HepG2 (cell line): ENCODE results near the gene GRIP2. TPM values are rescaled to one million over a fixed set of nuclear protein-coding genes. Genes with fewer than 3 reads are reported as not detected.

ENCODE experiments used
- ATAC-seq: fragments of 200-7000 bp; cut with Tn5 transposase; 3 replicates; pipeline ENCODE4 v1.9.1; 2020; ENCODE audit warnings: mild to moderate bottlenecking, moderate library complexity
- BruUV-seq: library from RNA; stranded (reverse); fragments of 400-500 nt; replicated peaks from 2 replicates; lab custom pipeline; 2021; lab: Mats Ljungman, UMichigan
- CTCF ChIA-PET: fragments of 300-600 bp; formaldehyde crosslinking; extraction: SDS; loops from one replicate; lab custom pipeline; 2021; ENCODE audit warnings: low total read pairs, inconsistent platforms, low intra/inter-chr PET ratio; lab: Yijun Ruan, JAX
- POLR2A ChIA-PET: fragments of 350-600 bp; sonication (Branson Sonifier 250); formaldehyde crosslinking; loops from one replicate; lab custom pipeline; 2020; ENCODE audit warnings: antibody characterized with exemption, inconsistent platforms; lab: Yijun Ruan, JAX
- DNase-seq: peaks from one replicate; pipeline ENCODE4 v3.0.0-alpha.2; 2015; ENCODE audit warnings: low spot score
- FAIRE-seq: peaks from 3 replicates; lab custom pipeline; 2011; peaks lifted over from hg19 to GRCh38; lab: Jason Lieb, UNC
- H2AFZ ChIP-seq: one replicate; pipeline ENCODE4 v1.6.1; 2011; ENCODE audit warnings: low read length, inconsistent platforms
- H3K27ac ChIP-seq: fragments of 300-600 bp; 3 replicates; pipeline ENCODE4 v1.8.0; 2011; ENCODE audit warnings: mixed run types, mild to moderate bottlenecking, mixed read lengths, low read length, inconsistent platforms; ENCODE audit not compliant: insufficient read depth; ENCODE audit errors: extremely low read length
- H3K27me3 ChIP-seq, 2 experiments: fragments of 200-600 bp in 1 of 2; 2 replicates in 1 of 2; 3 replicates in 1 of 2; pipeline versions ENCODE4 v1.6.0 to v1.8.0; 2011; ENCODE audit warnings: low read length in 2 of 2, mild to moderate bottlenecking in 2 of 2, moderate library complexity in 2 of 2, inconsistent platforms in 1 of 2; ENCODE audit not compliant: insufficient read depth in 2 of 2, control insufficient read depth in 1 of 2
- H3K36me3 ChIP-seq, 2 experiments: fragments of 200-600 bp in 1 of 2; replicated peaks in 1 of 2; 2 replicates in 1 of 2; 3 replicates in 1 of 2; pipeline versions ENCODE4 v1.5.1 to v1.8.0; 2011; ENCODE audit warnings: low read length in 2 of 2, inconsistent platforms in 1 of 2; ENCODE audit not compliant: insufficient read depth in 2 of 2, control insufficient read depth in 1 of 2
- H3K4me1 ChIP-seq: 2 replicates; pipeline ENCODE4 v1.5.1; 2012; ENCODE audit warnings: low read length, inconsistent platforms; ENCODE audit not compliant: insufficient read depth
- H3K4me2 ChIP-seq: 2 replicates; pipeline ENCODE4 v1.6.0; 2011; ENCODE audit warnings: low read depth, low read length, inconsistent platforms
- H3K4me3 ChIP-seq, 3 experiments: fragments of 200-600 bp in 1 of 3; sonication (generic), shearing (Covaris generic) in 1 of 3; replicated peaks in 1 of 3; 2 replicates each; pipeline ENCODE4 v1.5.1; 2011 to 2016; ENCODE audit warnings: low read length in 3 of 3, inconsistent platforms in 2 of 3, low read depth in 2 of 3, mild to moderate bottlenecking in 2 of 3, control low read depth in 1 of 3, mixed read lengths in 1 of 3; ENCODE audit not compliant: insufficient read depth in 1 of 3
- H3K79me2 ChIP-seq: one replicate; pipeline ENCODE4 v1.6.1; 2011; ENCODE audit warnings: low read length, inconsistent platforms; ENCODE audit not compliant: insufficient read depth
- H3K9ac ChIP-seq: 2 replicates; pipeline ENCODE4 v1.6.0; 2011; ENCODE audit warnings: mild to moderate bottlenecking, low read depth, low read length, inconsistent platforms; ENCODE audit not compliant: insufficient read depth
- H3K9me3 ChIP-seq: 2 replicates; pipeline ENCODE4 v1.5.1; 2012; ENCODE audit warnings: mild to moderate bottlenecking, low read length
- H4K20me1 ChIP-seq: 2 replicates; pipeline ENCODE4 v1.6.0; 2011; ENCODE audit warnings: inconsistent platforms, mild to moderate bottlenecking, low read length, moderate library complexity; ENCODE audit not compliant: insufficient read depth
- HNRNPLL ChIP-seq: fragments of 200-400 bp; formaldehyde crosslinking; IDR thresholded peaks from 2 replicates; pipeline ENCODE4 v1.6.1; 2017; ENCODE audit warnings: mild to moderate bottlenecking, low read depth, low read length; ENCODE audit not compliant: poor library complexity, severe bottlenecking
- HOXA5 ChIP-seq: sonication (generic); formaldehyde crosslinking; IDR thresholded peaks from 2 replicates; pipeline ENCODE4 v1.4.0; 2020; ENCODE audit warnings: missing genetic modification reagents
- JARID2 ChIP-seq: sonication (generic); formaldehyde crosslinking; IDR thresholded peaks from 2 replicates; pipeline ENCODE4 v1.8.1; 2023; ENCODE audit warnings: missing genetic modification reagents, inconsistent platforms; ENCODE audit not compliant: insufficient replicate concordance
- LCORL ChIP-seq, 2 experiments: fragments of 450-650 bp in 1 of 2; sonication (generic) in 1 of 2; formaldehyde crosslinking in 1 of 2; IDR thresholded peaks; 2 replicates each; pipeline versions ENCODE4 v1.5.0 to v1.6.1; 2017 to 2020; ENCODE audit warnings: antibody characterized with exemption in 1 of 2, missing genetic modification reagents in 1 of 2
- ZNF629 ChIP-seq: sonication (generic); formaldehyde crosslinking; conservative IDR thresholded peaks from 2 replicates; pipeline ENCODE4 v1.5.0; 2020; ENCODE audit warnings: missing genetic modification reagents
- WGBS: methylation state at CpG from one replicate; pipeline ENCODE4 v1.1.6; 2017; ENCODE audit warnings: low lambda C conversion rate; 5-methylcytosine and 5-hydroxymethylcytosine counted together
- in situ Hi-C: cut with HindIII; loops from 2 replicates; pipeline ENCODE4 v1.10.0; 2017; ENCODE audit warnings: low pct_unique_long_range_greater_than_20kb; ENCODE audit not compliant: extremely low pct_ligation_motif_present
- intact Hi-C: fragments of 100-400 bp; cut with micrococcal nuclease; formaldehyde crosslinking; loops from one replicate; pipeline ENCODE4 v1.10.0; 2022; ENCODE audit not compliant: unreplicated experiment
- polyA plus RNA-seq, 8 experiments: library from polyadenylated mRNA; depleted of rRNA in 3 of 8; stranded (reverse) in 7 of 8; unstranded in 1 of 8; fragments of >200 nt; fragmentation: Illumina TruSeq in 4 of 8; extraction: Trizol in 4 of 8; gene quantifications; 2 replicates each; pipeline versions ENCODE4 v1.2.1 to v1.2.3, GENCODE V29; 2011 to 2016; ENCODE audit warnings: low read depth in 4 of 8, missing spikeins in 1 of 8, mixed read lengths in 1 of 8; ENCODE audit not compliant: insufficient read depth in 1 of 8
- total RNA-seq, 5 experiments: library from RNA; depleted of rRNA; stranded (reverse); fragments of >200 nt; fragmentation: Illumina TruSeq; extraction: Trizol; gene quantifications; 2 replicates each; pipeline ENCODE4 v1.2.3, GENCODE V29; 2016; ENCODE audit warnings: low read depth in 1 of 5
- TF ChIP-seq, protein P1 (sequence below): sonication (generic); formaldehyde crosslinking; IDR thresholded peaks from 2 replicates; pipeline ENCODE4 v1.5.0; 2020; ENCODE audit warnings: missing genetic modification reagents

The GRIP2 gene
- total and polyA plus RNA-seq, 2 of the 13 experiments (the other 11 are each of a cell fraction or from before 2014, with no cell fraction given): 0.11 to 0.24 TPM

GRCh38 chr3:14514323-14514720 lies 25.8 kb downstream of the GRIP2 start:
- DNase-seq: no peak
- H2AFZ ChIP-seq: no peak overlapping the region
- POLR2A ChIA-PET: no interaction called here
- H3K79me2 ChIP-seq: no peaks in the 10 kb centered on the region
- H4K20me1 ChIP-seq: no peaks in the 10 kb centered on the region
- no peaks in the 10 kb centered on the region for H3K9me3 ChIP-seq
- in situ Hi-C loops (loop anchor here (5.0 kb wide), 1 partner anchor 33 kb away; no protein-coding TSS in a partner anchor), intact Hi-C loops (no loop called here)
- no peak for FAIRE-seq
- no peak overlapping the region for H3K9ac ChIP-seq
- H3K27me3 ChIP-seq: peaks cover 8 to 20% of the 10 kb centered on the region in 2 experiments; a peak in 3 of 5 replicates
- H3K36me3 ChIP-seq: no peaks in the 10 kb centered on the region
- no peaks in the 10 kb centered on the region for H3K4me1 ChIP-seq
- H3K27ac ChIP-seq: no peak overlapping the region
- TF ChIP-seq, protein P1, sequence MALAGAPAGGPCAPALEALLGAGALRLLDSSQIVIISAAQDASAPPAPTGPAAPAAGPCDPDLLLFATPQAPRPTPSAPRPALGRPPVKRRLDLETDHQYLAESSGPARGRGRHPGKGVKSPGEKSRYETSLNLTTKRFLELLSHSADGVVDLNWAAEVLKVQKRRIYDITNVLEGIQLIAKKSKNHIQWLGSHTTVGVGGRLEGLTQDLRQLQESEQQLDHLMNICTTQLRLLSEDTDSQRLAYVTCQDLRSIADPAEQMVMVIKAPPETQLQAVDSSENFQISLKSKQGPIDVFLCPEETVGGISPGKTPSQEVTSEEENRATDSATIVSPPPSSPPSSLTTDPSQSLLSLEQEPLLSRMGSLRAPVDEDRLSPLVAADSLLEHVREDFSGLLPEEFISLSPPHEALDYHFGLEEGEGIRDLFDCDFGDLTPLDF (CRISPR knock-in tag): no peak
- 0 out of 2 replicates have a peak, but pooled peaks have one; percentile 7 for TF ChIP-seq ZNF629 (CRISPR knock-in tag)
- ATAC-seq: no peak
- WGBS: 49% methylated on average over 13 of the region's 17 CpGs
- H3K4me3 ChIP-seq: no peak overlapping the region
- CTCF ChIA-PET: no interaction called here
- BruUV-seq: no TSS peak
- no peak overlapping the region for H3K4me2 ChIP-seq

DNA sequence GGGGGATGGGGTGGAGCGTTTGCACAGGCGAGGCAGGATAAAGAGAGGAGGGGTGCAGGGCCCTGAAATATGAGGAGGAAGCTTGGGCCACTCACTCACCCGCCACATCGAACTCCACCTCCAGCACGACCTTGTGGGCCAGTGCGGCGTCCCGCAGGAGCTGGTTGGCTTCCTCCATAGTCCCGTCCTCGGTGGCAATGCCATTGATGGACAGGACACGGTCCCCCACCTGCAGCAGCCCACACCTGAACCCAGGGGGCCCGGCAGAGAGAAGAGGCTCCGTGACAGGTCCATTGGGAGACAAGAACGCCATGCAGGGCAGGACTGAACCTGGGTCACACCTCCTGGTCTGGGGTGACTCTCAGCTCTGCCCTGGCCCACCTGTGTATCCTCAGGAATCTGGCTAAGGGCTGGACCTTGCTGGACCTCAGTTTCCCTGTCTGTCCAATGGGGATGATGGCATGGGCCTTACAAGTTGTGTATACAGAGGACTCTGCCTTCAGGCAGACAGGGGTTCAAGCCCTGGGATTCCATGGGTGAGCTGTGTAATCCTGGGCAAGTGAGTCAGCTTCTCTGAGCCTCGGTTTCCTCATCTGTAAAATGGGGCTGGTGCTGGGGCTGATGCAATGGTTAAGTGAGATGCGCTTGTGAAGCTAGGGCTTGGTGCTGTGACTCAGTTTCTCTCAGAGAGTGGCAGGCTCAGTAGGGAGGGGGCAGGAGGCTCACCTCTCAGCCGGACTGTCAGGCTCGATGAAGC lies 26.4 kb downstream of the GRIP2 start:
- ChIA-PET CTCF (no interaction called here), POLR2A (no interaction called here)
- Histone ChIP-seq H3K9ac (no peak overlapping the region), H3K27me3 (peaks cover 6 to 20% of the 10 kb centered on the region in 2 experiments; a peak in 3 of 5 replicates), H4K20me1 (no peaks in the 10 kb centered on the region), H2AFZ (no peak overlapping the region), H3K9me3 (no peaks in the 10 kb centered on the region), H3K4me3 (no peak overlapping the region), H3K36me3 (no peaks in the 10 kb centered on the region), H3K4me1 (no peaks in the 10 kb centered on the region), H3K27ac (no peak overlapping the region), H3K4me2 (no peak overlapping the region), H3K79me2 (no peaks in the 10 kb centered on the region)
- WGBS: 40% methylated on average over 18 of the region's 18 CpGs
- DNase-seq: no peak
- BruUV-seq: no TSS peak
- in situ Hi-C loops: loop anchor here (5.0 kb wide), 1 partner anchor 34 kb away; no protein-coding TSS in a partner anchor
- no peak for FAIRE-seq
- no peak for ATAC-seq
- intact Hi-C loops: no loop called here
- TF ChIP-seq LCORL (IDR thresholded peaks at IDR 0.05) (no peak), LCORL (CRISPR knock-in tag; IDR thresholded peaks at IDR 0.05) (no peak), ZNF629 (CRISPR knock-in tag) (0 out of 2 replicates have a peak, but pooled peaks have one; percentile 14), JARID2 (no peak), HOXA5 (no peak), HNRNPLL (no peak)
